ENCODE results near the gene DSCAML1.
"Not testable (repeated sequence)": the region's sequence is repeated elsewhere in the genome, so short reads cannot be mapped to it uniquely, and the experiment has no call there.

The DSCAML1 gene

DNA sequence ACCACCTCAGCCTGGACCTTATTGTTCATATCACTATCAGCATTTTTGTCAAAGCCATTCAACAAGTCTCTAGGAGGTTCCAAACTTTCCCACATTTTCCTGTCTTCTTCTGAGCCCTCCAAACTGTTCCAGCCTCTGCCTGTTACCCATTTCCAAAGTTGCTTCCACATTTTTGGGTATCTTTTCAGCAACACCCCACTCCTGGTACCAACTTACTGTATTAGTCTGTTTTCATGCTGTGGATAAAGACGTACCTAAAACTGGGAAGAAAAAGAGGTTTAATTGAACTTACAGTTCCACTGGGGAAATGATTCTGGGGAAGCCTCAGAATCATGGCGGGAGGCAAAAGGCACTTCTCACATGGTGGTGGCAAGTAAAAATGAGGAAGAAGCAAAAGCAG, 391.1 kb downstream of the DSCAML1 start:
- DNase-seq (ENCODE audit: low spot score): not testable (repeated sequence)

DNA sequence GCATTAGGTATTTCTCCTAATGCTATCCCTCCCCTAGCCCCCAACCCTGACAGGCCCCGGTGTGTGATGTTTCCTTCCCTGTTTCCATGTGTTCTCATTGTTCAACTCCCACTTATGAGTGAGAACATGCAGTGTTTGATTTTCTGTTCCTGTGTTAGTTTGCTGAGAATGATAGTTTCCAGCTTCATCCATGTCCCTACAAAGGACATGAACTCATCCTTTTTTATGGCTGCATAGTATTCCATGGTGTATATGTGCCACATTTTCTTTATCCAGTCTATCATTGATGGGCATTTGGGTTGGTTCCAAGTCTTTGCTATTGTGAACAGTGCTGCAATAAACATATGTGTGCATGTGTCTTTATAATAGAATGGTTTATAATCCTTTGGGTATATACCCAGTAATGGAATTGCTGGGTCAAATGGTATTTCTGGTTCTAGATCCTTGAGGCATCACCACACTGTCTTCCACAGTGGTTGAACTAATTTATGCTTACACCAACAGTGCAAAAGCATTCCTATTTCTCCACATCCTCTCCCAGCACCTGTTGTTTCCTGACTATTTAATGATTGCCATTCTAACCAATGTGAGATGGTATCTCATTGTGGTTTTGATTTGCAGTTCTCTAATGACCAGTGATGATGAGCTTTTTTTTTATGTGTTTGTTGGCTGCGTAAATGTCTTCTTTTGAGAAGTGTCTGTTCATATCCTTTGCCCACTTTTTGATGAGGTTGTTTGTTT, 397.7 kb downstream of the DSCAML1 start:
- DNase-seq (ENCODE audit: low spot score): not testable (repeated sequence)

DNA sequence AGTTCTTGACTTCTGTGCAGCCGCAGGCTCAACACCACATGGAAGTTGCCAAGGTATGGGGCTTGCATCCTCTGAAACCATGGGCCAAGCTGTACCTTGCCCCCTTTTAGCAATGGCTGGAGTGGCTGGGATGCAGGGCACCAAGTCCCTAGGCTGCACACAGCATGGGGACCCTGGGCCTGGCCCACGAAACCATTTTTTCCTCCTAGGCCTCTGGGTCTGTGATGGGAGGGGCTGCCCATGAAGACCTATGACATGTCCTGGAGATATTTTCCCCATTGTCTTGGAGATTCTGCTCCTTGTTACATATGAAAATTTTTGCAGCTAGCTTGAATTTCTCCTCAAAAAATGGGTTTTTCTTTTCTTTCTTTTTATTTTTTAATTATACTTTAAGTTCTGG, 398.4 kb downstream of the DSCAML1 start:
- DNase-seq (ENCODE audit: low spot score): not testable (repeated sequence)

DNA sequence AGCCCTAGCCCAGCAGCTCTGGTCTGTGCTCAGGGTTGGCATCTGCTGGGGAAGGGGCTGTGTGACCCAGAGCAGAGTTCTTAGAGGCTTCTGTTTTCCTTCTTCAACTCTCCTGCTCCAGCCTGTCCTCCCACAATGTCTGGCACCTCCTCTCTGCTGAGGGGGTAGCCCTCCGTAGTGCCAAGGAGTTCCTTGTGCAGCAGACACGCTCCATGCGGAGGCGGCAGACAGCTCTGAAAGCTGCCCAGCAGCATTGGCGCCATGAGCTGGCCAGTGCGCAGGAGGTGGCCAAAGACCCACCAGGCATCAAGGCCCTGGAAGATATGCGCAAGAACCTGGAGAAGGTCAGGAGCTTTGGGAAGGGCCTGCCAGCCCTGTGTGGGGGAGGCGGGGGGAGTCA, 400.0 kb downstream of the DSCAML1 start:
- no peak for DNase-seq (ENCODE audit: low spot score)

DNA sequence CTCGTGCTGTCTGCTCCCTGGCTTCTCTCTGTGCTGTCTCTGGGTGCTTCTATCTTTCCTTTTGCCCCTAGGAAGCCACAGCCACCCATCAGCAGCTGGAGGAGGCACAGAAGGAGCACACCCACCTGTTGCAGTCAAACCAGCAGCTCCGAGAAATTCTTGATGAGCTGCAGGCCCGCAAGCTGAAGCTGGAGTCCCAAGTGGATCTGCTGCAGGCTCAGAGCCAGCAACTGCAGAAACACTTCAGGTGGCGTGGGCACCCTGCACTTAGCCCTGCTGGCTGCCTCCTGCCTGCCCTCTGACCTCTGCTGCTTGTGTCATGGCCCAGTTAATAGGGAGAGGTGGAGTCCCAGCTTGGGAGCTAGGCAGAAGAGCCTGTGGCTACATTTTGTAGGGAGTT, 401.5 kb downstream of the DSCAML1 start:
- no peak for DNase-seq (ENCODE audit: low spot score)

DNA sequence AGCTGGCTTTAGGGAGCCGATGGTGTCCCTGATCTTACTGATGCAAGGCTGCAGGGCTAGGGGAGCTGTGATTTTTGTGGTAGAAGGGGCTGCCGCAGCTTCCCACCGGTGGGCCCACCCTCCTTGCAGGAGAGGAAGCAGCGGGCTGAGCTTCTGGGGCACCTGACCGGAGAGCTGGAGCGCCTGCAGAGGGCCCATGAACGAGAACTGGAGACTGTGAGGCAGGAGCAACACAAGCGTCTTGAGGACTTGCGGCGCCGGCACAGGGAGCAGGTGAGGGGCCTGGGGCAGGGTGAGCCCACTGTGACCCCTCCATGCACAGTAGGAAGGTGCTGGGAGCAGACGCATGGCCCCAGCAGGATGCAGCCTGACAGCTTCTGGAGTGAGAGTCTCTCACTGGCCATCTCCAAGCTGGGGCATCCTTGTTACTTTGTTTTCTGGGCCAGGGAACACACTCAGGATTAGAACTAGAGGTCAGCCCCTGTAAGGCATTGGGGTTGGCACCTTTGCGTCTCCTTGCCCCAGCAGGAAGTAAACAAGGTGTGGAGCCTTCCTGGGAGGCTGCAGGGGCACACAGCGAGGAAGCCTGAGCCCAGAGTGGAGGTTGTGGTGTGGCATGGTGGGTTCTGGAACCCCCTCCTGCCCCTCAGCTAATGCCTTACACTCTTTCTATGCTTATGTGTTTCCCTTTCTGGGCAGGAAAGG, 402.6 kb downstream of the DSCAML1 start:
- DNase-seq (ENCODE audit: low spot score): no peak

DNA sequence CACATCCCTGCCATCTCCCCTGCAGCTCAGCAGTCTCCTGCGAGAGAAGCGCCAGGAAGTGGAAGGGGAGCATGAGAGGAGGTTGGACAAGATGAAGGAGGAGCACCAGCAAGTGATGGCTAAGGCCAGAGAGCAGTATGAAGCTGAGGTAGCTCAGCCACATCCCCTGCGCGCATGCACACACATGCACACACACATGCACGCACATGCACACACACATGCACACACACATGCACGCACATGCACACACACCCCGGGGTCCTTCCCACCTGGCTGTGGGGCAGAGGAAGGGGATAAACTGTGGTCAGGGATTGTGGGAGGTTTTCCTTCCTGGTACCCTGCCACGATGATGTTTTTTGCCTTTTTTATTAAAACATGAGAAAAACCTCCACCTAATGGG, 404.0 kb downstream of the DSCAML1 start:
- DNase-seq (ENCODE audit: low spot score): no peak

DNA sequence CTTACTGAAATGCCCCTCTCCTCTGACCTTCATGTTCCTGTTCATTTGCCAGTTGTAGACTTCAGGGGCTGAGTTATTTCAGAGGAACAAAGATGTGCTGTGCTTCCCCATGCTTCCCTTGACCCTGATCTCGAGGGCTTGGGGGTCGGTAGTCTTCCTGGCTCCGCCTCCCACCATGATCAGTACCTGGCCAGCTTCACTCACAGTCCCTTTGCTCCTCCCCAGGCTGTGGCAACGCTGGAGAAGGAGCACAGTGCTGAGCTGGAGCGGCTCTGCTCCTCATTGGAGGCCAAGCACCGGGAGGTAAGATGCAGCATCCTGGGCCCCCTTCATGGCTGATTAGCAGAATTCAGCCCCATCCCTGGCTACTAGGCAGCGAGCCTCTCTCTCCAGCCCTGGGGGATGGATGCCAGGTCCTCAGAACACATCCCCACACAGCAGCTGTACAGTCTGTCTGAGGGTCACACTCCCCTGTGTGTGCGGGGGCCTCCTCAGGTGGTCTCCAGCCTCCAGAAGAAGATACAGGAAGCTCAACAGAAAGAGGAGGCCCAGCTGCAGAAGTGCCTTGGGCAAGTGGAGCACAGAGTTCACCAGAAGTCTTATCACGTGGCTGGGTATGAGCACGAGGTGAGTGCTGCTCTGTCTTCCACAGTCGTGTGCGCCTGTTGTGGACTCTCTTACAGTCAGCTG, 404.9 kb downstream of the DSCAML1 start:
- no peak for DNase-seq (ENCODE audit: low spot score)

DNA sequence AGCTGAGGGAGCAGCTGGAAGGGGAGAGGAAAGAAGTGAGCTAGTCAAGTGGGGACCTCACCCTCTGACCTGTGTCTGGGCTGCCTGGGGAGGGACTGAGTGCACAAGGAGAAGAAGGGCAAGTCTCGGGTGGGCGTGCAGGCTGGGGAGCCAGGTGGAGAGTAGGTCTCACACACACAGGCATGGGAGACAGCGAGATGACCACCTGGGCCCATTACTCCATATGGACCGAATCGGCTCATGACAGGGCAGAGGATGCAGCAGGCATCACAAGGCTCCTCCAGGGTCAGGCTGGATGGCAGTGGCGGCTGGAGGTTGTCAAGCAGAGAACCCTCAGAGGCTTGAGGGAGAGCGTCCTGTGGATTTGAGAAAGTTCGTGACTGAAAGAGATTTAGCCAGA, 405.8 kb downstream of the DSCAML1 start:
- no peak for DNase-seq (ENCODE audit: low spot score)

DNA sequence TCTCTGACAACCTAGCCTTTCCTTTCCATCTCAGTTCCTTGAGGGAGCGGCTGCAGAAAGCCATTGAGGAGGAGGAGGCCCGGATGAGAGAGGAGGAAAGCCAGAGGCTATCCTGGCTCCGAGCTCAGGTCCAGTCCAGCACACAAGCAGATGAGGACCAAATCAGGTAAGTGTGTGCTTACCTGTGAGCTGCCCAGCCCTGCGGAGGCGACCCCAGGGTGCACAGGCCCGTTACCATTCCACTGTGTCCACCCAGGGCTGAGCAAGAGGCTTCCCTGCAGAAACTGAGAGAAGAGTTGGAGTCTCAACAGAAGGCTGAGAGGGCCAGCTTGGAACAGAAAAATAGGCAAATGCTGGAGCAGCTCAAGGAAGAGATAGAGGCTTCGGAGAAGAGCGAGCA, 406.3 kb downstream of the DSCAML1 start:
- DNase-seq (ENCODE audit: low spot score): no peak

DNA sequence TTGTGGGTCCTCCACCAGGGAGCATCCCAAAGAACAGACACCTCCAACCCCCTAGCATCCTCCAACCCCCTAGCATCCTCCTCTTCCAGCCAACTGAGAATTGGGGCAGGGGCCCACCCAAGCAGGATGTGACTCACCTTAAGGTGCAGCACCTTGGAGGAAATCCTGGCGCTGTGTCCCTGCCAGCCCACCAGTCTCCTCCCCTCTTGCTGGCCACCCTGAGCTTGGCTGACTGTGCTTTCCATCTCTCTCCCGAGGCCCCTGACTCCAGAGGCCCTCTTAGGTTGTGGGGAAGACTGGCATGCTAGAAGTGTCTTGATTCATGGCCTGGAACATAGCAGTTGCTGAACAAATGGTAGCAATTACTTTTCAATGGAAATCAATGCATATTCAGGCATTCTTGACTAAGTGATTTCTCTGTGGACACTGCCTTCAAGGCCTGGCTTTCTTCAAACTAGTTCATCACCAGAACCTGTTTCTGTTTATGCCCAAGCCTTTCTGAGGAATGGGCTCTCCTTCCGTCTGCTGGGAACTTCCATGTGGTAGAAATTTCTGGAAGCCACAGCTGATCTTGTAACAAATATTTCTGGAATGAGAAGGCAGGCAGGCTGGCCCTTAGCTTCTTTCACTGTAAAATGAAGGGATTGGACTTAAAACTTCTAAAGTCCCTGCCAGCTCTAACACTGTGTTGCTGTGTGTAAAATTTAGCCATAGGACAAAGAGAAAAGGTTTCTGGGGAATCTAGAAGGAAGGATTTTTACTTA, 408.8 kb downstream of the DSCAML1 start:
- DNase-seq (ENCODE audit: low spot score): no peak

DNA sequence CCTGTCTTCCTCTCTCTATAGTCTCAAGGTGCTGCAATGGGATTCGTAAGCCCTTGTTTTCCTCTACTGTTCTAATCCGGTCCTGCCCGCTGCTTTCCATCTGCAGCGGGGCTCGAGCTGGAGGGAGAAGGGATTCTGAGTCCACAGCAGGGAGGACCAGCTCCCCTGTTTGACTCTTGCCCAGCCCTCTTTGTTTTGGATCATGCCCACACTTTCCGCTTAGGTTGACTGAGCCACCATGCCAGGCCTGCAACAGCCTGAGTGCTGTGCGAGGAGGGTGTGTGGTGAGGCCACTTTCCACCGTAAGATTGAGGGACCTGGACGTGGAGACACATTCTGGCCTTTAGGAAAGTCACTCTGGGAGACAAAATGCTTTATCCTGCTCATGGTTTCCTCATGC, 411.1 kb downstream of the DSCAML1 start:
- no peak for DNase-seq (ENCODE audit: low spot score)

DNA sequence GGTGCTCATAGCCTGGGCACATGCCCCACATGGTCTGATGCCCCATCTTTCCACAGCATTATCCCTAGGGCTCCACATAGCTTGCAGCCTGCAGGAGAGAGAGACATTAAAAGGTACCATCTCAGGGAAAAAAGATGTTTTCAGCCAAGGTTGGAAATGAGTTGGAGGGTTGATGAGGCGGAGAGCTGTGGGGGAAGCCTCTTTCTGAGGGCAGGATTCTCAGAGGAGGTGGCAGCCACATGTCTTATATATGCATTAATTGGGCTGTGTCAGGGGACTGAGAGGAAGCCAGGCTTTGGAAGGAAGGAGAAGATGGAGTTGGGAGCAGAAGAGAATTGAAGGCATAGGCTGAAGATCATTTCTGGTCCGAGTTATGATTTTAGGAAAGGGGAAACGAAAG, 411.5 kb downstream of the DSCAML1 start:
- no peak for DNase-seq (ENCODE audit: low spot score)

DNA sequence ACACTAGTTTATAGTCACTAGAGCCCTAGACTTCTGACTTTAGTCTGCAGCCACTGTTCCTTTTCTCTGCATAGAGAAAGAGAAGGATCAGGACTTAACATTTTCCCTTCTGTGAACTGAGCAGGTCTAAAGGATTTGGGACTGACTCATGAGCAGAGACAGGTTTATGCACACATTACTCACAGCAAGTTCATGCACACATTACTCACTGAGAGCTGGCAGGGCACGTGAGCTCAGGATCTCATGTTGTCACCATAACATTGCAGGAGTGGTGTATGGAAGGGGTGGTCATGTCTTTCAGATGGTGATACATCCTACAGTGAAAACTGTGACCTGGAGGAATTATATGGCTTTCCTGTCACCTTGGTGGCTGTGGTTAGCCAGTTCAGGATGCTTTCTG, 413.0 kb downstream of the DSCAML1 start:
- DNase-seq (ENCODE audit: low spot score): no peak

DNA sequence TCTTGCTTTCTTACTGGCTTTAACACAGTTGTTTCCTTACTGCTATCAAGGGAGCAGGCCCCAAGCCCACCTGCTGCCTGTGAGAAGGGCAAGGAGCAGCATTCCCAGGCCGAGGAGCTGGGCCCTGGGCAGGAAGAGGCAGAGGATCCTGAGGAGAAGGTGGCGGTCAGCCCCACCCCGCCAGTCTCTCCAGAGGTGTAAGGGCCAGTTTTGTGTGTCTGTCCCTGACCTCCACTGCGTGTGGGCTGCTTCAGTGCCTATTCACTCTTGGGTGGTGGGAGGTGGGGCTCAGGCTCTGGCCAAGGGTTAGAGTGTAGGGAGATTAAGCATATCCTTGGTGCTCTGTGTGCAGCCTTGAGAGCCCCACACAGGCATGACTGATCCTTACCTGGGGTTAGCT, 414.3 kb downstream of the DSCAML1 start:
- no peak for DNase-seq (ENCODE audit: low spot score)

DNA sequence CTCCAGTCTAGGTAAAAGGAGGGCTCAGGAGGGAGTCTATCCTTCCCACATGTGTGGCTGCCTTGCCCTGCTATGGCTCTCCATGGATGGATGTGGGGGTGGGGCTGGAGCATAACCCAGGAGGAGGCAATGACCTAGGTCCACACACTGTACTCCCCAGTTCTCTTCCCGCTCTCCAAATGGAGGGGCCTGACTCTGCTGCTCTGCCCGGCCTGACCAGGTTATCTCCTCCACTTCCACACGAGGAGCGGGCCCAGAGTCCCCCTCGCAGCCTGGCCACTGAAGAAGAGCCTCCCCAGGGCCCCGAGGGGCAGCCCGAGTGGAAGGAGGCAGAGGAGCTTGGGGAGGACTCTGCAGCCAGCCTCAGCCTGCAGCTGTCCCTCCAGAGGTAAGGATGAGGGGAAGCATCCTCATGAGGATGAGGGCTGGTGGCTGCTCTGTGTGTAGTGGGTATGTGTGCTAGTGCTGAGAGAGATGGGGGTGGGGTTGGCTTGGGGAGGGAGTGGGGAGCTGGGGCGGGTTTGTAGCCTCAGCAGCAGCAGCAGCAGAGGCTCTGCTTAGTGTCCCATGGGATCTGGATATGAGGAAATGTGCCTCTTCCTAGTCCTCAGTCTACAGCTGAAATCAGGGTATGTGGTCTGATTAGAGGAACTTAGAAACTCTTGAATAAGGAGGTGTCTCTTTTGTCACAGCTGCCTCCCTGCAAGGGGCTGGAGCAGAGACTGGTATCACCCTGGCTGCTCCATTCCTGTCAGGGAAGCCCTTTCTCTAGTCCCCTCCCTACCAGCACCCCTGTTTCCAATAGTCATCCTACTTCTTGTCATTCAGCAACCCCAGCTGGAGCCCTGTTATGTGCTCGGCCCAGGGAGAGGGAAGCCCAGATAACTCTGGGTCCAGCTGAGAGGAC, 415.3 kb downstream of the DSCAML1 start:
- DNase-seq (ENCODE audit: low spot score): no peak

DNA sequence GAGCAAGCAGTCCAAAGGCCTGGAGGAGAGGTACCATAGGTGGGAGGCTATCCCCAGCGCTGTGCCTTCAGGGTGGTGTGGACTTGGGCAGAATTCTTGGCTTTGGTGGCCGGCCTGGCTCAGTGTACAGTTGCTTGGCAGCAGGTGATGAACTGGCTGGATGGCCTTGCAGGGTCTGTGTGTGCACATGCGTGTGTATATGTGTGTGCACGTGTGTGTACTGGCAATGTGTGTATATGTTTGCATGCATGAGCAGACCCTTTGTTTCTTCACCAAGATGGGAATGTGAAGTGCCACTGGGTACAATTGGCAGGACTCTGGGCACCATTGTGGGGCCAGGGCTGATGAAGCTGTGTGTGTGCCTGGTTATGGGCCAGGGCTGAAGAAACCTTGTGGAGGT, 416.3 kb downstream of the DSCAML1 start:
- DNase-seq (ENCODE audit: low spot score): no peak

DNA sequence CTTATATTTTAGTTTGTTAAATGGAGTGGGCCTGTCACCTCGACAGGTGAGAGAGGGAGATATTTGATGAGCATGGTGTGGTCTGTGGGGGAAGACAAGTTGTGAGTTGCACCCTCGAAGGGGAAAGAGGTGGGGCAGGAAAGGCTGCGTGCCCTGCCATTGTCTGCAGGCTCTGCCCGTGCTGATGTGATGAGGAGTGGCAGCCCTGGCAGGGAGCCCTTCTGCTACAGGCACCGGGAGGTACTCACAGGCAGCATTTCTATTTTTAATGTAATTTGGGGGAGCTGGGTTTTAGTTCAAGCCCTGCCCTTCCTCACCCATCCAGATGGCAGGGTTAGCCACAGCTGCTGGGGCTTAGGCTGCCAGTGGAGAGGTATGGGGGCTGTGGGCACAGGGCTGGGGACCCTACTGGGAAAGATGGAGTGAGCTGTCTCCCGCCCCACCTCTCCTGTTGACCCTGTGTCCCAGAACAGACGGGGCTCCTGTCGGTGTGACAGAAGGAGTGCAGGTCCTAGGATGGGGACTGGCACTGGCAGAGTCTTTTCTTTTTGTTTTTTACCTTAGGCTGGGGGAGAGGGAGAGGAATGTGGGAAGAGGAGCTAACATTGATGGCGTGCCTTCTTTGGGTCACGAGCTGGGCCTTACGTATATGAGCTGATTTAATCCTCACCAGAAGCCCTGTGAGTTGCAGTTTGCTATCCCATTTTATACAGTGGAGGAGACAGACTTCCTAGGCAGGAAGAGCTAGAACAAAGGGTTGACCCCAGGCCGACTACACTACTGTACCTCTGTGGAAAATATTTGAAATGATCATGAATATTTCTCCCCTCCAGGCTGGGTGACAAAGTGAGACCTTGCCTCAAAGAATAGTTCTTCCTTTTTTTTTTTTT, 417.8 kb downstream of the DSCAML1 start:
- DNase-seq (ENCODE audit: low spot score): no peak

Measured in hematopoietic multipotent progenitor cell treated with erythropoietin and hydrocortisone succinate and interleukin-3 and kit ligand, for 15 days (in vitro differentiated cells).